ENCODE measurements around the gene SHISA5.

Gene SHISA5

DNA sequence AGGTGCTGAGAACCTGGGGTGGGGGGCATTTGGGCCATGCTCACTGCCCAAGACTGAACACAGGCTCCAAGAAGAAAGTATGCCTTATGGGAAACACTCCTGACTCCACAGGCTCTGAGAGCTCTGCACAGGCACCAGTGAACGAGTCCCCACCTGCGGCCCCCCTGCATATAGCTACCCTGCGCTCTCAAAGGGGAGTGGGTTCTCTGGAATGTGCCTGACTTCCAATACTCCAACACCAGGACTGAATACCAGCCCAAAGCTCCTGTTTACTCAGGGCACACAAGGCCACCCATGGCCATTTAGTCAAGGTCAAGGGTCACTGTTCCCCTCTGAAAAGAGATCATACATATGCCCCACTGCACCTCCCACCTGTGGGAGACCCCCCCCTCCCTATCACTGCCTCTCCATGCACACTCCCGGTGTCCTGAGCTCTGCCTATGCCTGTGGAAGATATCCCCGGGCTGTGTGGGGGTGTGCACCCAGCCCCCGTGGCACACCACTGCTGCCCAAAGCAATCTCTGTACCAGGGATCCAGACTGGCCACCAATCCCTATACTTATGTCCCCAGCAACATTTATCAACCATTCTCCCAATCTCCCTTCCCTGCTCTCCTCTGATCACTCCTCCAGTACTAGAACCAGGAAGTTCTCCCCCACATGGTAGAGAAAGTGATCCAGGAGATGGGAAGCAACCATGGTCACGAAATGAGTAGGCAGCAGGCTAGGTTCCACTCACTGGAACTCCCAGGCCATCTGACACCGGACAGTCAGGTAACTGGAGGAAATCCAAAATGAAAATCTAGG is 72.5 kb downstream of the SHISA5 start:
- no peak for DNase-seq (ENCODE audit: low read depth)

DNA sequence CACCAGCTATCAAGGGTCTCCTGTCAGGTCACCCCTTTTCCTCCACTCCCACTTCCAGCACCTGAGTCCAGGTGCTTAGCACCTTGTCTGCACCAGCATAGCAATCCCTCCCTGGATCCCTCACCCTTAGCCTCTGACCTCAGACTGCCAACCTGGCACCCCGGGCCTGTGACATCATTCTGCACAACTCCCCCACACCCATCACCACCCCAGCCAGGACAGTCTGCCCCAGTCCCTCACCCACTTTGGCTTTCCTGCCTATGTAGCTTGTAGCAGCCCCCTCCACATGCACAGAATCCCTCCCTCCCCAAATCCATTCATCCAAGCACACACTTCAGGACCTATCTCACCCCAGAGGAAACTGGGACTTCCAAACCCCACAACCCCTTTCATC is 73.3 kb downstream of the SHISA5 start:
- DNase-seq (ENCODE audit: low read depth) = no peak

DNA sequence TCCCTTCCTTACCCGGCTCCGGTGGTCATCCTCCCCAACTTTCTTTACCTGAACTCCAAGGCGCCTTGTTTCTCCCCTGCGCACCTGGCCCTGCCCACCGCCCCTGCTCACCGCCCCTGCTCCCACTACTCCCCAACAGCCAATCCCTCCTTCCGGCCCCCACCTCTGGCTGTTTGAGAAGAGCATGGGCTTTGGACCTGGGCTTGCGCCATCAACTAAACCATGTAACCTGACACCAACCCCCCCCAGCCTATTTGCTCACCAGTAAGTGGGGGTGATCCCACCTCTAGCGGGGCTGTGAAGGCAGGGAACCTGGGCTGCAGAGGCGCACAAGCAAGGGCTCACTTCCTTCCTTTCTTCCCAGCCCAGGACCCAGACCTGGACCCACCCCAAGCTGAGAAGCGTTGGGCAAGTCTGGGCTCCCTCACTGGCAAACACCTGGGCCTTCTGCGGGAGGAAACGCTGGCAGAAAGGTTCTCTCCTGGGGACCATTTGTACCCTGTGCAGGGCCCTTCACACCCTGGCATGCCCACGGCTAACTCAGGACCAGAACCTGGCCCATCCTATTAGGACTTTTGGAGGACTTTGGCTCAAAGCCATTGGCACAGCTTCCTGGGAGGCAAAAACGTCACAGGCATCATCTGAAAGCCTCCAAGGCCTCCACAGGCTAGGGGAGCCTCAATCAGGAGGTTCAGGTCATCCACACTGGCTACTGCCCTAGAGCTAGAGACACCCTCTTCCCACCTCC is 73.8 kb downstream of the SHISA5 start, which contains the start of gene PLXNB1:
PLXNB1 (minus strand) TSS at position 127 of the 748 bp plus-strand sequence. CDS start 5,475 bp downstream, outside the sequence.
- peak; percentile 46 for DNase-seq (ENCODE audit: low read depth)

DNA sequence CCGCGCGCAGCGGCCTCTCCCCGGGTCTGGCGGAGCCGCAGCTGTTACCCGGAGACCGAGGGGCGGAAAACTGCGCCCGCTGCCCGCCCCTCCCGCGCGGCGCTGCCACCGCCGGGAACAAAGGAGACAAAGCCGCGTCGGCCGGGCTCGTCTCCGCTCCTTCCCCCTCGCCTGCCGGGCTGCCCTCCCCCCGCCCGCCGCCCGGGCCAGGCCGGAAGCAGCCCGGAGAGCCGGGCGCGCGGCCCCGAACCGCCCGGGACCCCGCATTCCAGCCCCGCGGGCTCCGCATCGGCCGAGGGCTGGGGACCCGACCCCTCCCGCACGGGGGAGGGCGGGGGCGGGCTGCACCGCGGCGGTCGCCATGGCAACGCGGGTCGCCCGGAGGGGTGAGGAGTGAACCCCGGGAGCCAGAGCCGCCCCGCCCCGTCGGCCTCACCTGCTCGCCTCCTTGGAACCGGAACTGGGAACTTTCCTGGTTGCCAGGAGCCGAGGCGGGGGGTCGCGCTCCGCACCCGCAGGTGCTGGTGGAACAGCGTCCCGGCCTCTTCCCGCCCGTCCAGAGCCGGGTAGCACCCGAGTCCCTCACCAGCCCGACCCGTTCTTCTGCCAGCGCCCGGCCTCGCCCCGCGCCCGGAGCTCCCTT is 74.5 kb downstream of the SHISA5 start:
- peak; percentile 33 for DNase-seq (ENCODE audit: low read depth)

DNA sequence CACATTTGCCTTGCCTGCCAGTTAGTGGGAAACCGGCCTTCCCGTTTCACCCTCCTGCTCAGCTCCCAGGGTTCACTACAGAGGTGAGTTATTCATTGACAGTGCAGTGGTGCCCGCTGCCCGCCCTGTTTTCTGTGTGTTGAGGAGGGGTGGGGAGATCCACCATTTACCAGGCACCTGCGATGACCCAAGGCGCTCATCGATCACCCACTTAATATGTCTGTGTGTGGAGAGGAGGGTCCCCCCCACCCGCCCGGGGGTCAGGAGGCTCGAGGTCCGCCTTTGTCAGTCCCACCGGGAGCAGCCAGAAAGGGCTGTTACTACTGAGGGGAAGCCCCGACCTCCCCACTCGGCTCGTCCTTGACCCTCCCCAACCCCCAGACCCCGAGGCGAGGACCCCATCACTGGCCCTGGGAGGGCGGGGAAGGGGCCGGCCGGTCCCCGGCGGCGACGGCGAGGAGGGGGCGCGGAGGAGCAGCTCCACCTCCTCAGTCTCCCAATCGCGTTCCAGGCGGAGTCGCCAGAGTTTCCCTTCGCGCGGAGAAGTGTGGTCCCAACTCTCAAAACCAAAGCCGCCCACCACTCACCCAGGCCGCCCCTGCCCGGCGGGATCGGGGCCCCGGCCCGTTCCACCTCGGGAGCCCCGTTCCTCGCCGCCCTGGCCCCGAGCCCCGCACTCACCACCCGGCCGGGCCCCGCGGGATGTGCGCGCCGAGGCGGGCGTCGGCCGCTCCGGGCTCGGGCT is 75.2 kb downstream of the SHISA5 start:
- DNase-seq (ENCODE audit: low read depth) = no peak

DNA sequence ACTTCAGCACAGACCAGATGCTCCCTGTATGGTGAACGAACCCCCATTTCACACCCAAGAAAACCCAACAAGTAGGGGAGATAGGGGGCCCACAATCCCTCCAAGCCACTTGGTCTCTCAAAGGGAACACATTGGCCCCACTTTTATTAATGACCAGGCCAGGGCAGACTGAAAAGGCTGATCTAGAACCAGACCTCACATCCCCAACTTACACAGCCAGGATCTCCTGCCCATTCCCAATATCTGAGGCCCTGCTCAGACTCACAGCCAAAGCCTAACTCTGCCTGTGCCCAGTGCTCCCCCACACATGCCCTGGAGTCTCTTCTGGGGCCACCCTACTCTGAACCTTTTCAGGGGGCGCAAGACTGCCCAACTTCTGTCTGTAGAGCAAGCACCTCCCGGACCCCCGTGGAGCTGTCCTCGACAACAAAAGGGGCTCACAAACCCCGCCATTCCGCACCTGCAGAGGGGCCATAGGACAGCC is 75.8 kb downstream of the SHISA5 start:
- DNase-seq (ENCODE audit: low read depth) = no peak

DNA sequence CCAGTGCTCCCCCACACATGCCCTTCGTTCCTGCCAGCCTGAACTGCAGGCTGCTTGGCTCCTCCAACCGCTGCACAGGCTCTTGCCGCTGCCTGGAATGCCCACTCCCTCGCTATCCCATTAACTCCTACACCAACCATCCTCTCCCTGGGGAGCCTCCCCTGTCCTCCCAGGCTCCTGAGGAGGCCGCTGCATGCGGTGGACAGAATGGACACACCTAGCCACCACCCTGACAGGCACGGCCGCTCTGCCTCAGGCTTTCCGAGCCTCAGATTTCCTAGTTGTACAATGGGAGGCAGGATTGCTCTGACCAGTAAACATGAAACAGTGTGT is 76.4 kb downstream of the SHISA5 start:
- no peak for DNase-seq (ENCODE audit: low read depth)

DNA sequence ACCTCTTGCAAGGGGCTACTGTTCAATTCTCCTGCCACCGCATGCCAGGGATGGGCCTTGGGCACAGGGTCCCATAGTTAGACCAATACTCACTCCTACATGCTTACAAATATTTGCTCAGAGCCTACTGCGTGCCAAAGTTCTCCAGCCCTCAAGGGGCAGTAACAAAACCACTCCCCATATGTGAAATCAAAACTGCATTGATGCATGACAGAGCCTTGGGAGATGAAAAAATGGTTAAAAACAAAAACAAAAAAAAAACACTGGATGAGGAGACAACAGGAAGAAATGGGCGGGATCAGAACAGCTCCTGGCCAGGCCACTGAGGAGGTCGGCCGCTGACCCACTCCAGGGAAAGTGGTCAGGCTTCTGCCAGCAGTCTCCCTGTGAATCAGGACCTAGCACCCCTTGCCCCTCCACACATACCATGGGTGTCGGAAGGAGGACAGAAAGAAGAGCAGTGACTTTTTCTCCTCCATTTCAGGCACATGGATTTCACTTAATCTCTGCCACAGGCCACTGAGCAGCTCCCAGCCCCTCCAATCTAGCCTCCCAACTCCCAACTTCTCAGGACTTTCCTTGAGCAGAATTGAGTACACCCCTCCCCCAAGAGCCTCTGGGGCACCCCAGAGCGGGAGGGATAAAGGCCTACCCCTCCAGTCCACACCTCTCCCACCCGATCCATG is 76.9 kb downstream of the SHISA5 start:
- DNase-seq (ENCODE audit: low read depth) = peak; percentile 86

DNA sequence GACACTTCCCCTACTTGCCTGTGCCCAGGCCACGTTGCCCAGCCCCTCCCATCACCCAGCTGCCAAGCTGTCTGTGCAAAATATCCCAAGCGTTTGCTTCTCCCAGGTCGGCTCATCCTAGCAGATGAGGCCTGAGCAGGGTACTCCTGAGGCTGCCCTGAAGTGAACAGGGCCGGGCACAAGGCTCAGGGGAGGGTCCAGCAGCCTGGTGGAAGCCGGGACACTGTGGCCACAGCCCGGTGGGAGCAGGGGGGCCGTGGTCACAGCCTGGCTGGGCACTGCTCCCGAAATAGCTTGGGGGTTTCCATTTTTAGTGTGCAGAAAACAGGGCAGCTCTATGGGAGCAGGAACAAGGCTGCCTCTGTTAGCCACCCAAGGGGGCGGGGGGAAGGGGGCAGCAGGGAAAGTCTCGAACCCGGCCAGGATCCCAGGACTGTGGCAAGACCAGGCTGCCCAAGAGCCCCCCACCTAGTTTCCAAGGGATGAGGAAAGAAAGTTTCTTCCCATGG is 77.5 kb downstream of the SHISA5 start:
- no peak for DNase-seq (ENCODE audit: low read depth)

DNA sequence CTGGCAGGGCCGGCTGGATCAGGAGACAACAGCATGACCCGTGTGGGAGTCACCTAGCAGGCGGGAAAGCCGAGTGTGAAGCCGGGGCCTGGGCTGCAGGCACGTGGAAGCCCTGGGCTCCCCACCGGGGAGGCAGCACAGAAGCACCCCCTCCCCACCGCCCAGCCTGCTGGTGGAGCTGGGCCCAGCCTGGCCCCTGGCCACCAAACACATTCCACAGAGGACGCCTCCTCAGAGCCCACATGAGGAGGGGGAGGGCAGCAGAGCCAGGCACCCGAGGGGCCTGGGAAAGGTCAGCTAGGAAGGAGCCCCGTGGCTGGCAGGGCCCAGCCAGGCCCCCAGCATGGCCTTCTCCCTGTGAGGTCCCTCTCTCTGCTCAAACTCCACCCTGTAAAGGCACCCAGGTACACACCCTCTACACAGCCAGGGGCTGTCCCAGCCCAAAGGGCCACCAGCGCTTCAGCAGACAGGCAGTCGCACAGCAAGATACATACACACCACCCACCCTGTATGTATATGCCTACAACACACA is 78.6 kb downstream of the SHISA5 start:
- no peak for DNase-seq (ENCODE audit: low read depth)

DNA sequence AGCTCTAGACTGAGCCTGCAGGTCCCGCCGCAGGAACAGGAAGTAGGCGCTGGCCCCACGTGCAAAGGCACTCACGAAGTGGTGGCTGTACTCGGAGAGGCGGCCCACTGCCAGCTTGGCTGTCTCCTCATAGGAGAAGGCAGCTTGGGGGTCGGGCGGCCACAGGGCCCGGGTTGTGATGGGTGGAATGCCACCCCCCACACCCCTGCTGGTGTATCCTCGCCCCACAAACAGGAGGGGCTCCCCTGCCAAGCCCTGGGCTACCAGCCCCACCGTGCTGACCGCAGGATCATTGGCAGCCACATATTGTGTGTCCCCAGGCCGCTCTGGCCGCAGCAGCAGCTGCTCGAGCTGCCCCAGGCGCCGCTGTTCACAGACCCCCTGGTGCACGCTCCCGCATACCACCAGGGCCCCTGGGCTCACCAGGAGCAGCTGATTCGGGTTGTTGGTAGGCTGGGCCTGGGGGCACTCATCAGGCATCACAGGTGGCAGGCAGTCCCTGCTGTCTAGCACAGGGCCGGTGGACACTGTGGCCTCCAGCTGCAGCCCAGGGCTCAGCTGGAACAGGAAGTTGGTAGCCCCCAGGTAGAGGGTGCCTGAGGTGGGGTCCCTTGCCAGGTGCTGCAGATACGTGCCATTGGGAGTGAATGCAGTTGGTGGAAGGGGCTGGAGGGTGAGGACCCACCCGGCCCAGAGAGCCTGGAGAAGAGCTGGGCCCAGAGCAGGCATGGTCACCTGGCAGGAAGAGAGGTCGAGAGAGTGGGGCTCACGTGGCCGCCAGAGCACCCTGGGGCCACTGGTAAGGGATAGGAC is 79.9 kb downstream of the SHISA5 start:
- no peak for DNase-seq (ENCODE audit: low read depth)

DNA sequence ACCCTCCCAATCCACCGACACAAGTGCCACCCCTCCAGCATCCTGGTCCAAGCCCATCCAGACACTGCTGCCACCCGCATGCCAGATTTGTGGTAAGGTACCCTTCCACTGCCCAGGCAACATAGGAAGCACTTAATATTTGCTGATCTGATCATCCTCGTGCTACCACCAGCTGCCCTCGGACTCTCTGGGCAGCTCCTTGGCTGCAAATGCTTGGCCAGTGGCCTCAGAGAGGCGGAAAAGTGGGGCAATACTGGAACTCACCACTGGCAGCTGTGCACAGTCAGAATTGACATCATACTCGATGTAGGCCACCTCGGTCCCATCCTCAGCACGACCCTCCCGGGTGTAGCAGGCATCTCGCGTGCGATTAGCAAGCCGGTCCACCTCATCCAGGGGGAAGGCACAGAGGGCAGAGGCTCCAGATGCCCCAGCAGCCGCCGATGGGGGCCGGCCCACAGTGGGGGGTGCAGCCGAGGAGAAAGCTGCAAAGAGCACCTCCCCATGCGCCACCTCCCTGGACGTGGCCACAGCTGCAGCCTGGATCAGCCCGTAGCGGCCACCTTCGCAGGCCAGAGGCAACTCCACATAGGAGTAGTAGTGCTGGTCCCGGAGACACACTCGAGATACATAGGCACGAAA is 80.6 kb downstream of the SHISA5 start:
- DNase-seq (ENCODE audit: low read depth) = peak; percentile 45

DNA sequence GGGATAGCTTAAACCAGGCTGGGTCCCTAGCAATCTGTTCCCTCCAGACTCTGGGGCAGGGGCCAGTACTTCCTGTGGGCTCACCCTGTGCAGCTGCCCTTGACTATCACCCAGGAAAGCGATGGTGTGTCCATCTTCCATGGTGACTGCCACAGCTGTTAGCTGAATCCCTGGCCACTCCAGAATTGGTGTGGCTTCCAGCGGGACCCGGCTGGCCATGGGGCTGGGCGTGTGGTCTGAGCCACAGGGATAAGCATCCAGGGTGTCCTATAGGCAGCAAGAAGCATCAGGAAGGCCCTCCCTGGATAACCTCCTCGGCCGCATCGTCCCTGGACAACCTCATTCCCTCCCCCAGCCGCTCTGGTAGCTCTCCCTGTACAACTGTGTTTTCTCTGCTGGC is 81.3 kb downstream of the SHISA5 start:
- no peak for DNase-seq (ENCODE audit: low read depth)

DNA sequence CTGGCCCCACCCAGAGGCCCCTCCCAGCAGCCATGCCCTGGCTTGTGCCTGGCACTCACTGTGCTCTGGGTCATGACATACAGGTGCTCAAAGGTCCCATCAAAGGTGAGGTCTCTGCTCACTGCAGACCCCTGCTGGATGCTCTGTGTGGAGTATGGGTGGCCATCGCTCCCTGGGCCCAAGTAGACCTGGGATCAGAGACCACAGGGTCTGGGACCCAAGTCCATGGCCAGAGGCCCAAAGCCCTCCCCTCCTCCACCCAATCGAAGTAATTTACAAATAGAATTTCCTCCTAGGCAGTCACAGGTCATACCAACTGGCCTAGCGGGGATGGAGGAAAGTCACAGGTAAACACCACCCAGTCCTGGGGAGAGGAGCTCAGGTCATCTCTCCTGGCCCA is 81.7 kb downstream of the SHISA5 start:
- no peak for DNase-seq (ENCODE audit: low read depth)

DNA sequence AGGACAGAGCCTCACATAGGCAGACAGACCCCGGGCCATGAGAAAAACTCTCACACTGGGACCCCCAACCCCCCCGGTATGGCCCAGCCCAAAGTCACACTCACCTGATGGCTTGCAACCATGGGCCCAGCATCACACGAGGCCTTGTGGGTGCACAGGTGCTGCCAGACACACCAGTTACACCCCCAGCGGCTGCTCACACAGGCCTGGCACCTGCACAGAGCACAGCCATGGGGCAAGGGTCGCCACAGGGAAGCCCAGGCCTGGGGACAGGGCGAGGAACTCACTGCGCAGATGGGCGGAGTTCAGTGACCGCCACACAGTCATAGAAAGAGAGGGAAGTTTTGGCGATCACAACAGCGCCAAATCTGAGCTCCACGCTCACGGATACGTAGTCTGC is 83.4 kb downstream of the SHISA5 start:
- DNase-seq (ENCODE audit: low read depth) = no peak

DNA sequence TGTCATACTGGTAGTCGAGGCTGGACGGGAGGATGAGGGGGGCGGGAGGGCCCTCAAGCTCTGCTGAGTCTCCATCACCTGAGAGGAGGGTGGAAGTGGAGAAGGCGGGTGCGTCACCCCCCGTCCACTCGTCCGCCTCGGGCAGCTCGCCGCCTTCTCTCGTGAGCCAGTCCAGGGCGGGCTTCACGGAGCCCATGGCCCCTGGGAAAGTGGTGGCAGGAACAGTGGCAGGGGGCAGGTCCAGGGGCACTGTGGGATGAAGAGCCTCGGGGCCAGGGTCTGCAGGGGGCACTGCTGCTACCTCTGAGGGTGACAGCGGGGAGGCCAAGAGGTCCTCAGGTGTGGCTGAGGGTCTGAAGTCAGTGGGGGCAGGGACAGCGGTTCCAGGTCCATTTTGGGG is 84.4 kb downstream of the SHISA5 start:
- DNase-seq (ENCODE audit: low read depth) = no peak

DNA sequence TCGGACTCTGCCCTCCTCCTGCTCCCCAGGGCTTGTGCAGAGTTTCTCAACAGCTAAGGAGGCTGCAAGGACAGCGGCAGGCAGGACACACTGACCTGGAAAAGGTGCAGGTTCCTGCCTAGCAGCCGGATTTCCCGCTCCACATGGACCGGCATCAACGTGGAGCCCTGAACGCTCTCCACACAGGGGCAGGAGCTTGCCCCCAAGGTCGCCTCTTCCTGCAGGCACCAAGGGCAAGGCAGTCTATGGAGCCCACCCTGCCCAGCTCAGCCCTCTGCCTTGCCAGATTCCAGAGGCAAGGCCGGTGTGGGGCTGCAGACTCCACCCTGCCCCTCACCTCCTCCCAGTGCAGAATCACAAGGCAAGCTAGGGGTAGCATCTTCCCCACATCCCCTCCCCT is 84.8 kb downstream of the SHISA5 start:
- DNase-seq (ENCODE audit: low read depth) = no peak

DNA sequence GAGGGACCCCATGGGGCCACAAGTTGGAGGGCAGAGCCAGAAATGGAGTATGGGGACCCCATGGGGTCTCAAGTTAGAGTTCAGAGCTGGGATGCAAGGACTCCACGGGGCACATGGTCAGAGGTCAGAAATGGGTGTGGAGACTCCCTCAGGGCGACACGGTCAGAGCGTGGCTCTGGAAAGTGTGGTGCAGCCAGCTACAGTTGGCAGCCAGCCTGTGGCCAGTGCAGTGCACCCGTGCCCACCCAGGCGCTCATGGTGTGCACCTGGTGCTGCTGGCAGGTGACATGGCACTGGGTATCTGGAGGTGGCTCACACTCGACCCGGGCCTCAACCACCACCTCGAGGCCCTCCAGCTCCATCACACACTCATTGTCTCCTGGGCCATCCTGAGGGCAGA is 85.3 kb downstream of the SHISA5 start:
- DNase-seq (ENCODE audit: low read depth) = no peak

DNA sequence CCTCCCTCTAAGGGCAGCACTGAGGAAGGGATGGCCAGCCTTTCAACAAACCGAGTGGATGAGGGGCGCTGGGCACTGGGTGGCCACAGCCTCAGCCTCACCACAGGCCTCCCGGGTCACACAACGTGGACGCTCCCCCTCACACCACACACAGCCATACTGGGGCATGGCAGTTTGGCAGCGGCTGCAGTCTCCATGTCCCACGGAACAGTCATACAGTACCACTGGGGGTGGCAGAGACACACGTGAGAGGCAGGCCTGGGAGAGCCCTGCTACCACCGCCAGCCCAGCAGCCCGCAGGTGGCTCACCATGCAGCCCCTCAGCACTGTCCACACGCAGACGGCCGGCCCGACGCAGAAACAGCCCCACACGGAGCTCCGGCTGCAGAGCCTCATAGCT is 85.8 kb downstream of the SHISA5 start:
- DNase-seq (ENCODE audit: low read depth) = no peak

Data from fibroblast of gingiva (primary cell).